ENCODE measurements around the gene RASAL2. TPM values are rescaled to one million over a fixed set of nuclear protein-coding genes. Genes with fewer than 3 reads are reported as not detected.

Gene RASAL2
- polyA plus RNA-seq, 2 of the 4 experiments (the other 2 are of a cell fraction): 7.1 to 17.6 TPM

GRCh38 chr1:178504286-178504685 is 410.4 kb downstream of the RASAL2 start:
- no peak for TF ChIP-seq NPAS2 (CRISPR knock-in tag; IDR thresholded peaks at IDR 0.05; ENCODE audit: borderline replicate concordance)
- TF ChIP-seq, protein P1, sequence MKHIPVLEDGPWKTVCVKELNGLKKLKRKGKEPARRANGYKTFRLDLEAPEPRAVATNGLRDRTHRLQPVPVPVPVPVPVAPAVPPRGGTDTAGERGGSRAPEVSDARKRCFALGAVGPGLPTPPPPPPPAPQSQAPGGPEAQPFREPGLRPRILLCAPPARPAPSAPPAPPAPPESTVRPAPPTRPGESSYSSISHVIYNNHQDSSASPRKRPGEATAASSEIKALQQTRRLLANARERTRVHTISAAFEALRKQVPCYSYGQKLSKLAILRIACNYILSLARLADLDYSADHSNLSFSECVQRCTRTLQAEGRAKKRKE (CRISPR knock-in tag; IDR thresholded peaks at IDR 0.05; ENCODE audit: low read depth): no peak
- TF ChIP-seq, protein P2, sequence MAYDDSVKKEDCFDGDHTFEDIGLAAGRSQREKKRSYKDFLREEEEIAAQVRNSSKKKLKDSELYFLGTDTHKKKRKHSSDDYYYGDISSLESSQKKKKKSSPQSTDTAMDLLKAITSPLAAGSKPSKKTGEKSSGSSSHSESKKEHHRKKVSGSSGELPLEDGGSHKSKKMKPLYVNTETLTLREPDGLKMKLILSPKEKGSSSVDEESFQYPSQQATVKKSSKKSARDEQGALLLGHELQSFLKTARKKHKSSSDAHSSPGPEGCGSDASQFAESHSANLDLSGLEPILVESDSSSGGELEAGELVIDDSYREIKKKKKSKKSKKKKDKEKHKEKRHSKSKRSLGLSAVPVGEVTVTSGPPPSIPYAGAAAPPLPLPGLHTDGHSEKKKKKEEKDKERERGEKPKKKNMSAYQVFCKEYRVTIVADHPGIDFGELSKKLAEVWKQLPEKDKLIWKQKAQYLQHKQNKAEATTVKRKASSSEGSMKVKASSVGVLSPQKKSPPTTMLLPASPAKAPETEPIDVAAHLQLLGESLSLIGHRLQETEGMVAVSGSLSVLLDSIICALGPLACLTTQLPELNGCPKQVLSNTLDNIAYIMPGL (CRISPR knock-in tag; IDR thresholded peaks at IDR 0.05; ENCODE audit: borderline replicate concordance): no peak
- no peak for TF ChIP-seq CEBPB (IDR thresholded peaks at IDR 0.05)
- no peak for TF ChIP-seq MYC (IDR thresholded peaks at IDR 0.05; ENCODE audit: borderline replicate concordance, low read length)
- TF ChIP-seq, protein P3, sequence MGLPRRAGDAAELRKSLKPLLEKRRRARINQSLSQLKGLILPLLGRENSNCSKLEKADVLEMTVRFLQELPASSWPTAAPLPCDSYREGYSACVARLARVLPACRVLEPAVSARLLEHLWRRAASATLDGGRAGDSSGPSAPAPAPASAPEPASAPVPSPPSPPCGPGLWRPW (IDR thresholded peaks at IDR 0.05): no peak
- TF ChIP-seq ZC3H11A (IDR thresholded peaks at IDR 0.05): no peak
- TF ChIP-seq POLR2A (IDR thresholded peaks at IDR 0.05; ENCODE audit: low read length): no peak
- TF ChIP-seq CBX2 (IDR thresholded peaks at IDR 0.05; ENCODE audit: borderline replicate concordance, low read depth): no peak
- TF ChIP-seq HOXB5 (CRISPR knock-in tag; IDR thresholded peaks at IDR 0.05): no peak
- no peak for TF ChIP-seq POLR2AphosphoS2 (conservative IDR thresholded peaks at IDR 0.05; ENCODE audit: low read length)
- TF ChIP-seq, protein P4, sequence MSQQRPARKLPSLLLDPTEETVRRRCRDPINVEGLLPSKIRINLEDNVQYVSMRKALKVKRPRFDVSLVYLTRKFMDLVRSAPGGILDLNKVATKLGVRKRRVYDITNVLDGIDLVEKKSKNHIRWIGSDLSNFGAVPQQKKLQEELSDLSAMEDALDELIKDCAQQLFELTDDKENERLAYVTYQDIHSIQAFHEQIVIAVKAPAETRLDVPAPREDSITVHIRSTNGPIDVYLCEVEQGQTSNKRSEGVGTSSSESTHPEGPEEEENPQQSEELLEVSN (IDR thresholded peaks at IDR 0.05; ENCODE audit: borderline replicate concordance, low read depth): no peak
- TF ChIP-seq RCOR1 (IDR thresholded peaks at IDR 0.05; ENCODE audit: low read depth, low read length): no peak
- TF ChIP-seq CTCF (IDR thresholded peaks at IDR 0.05): no peak
- no peak for TF ChIP-seq HEYL (CRISPR knock-in tag; IDR thresholded peaks at IDR 0.05)
- TF ChIP-seq RFX5 (IDR thresholded peaks at IDR 0.05): no peak
- no peak for TF ChIP-seq KDM1A (IDR thresholded peaks at IDR 0.05; ENCODE audit: low read depth)
- TF ChIP-seq EHF (CRISPR knock-in tag; IDR thresholded peaks at IDR 0.05): no peak
- TF ChIP-seq RNF2 (IDR thresholded peaks at IDR 0.05; ENCODE audit: borderline replicate concordance, low read depth): no peak
- TF ChIP-seq BHLHE40 (IDR thresholded peaks at IDR 0.05; ENCODE audit: low read depth, low read length): no peak
- POLR2A ChIA-PET: no interaction called here
- Histone ChIP-seq H3K9me3 (no peaks in the 10 kb centered on the region), H3K27ac (no peak overlapping the region), H3K4me2 (no peak overlapping the region), H3K4me3 (no peak overlapping the region), H3K4me1 (no peaks in the 10 kb centered on the region)
- no peak for DNase-seq (ENCODE audit: low read depth in 1 of 2, low spot score in 1 of 2)
- CTCF ChIA-PET: interaction anchor here (1.9 to 6.0 kb wide), 3 partner anchors 10 to 205 kb away, joined by 8 to 54 read pairs (median 13); partner anchors contain the start of gene TEX35
- no peak for FAIRE-seq
- no peak for ATAC-seq
- WGBS (ENCODE audit: missing lambda C conversion rate): 70% methylated on average over 4 of the region's 4 CpGs

- TF ChIP-seq USF2 (IDR thresholded peaks at IDR 0.05) (no peak), FOXS1 (CRISPR knock-in tag; IDR thresholded peaks at IDR 0.05) (no peak), NR3C1 (IDR thresholded peaks at IDR 0.05) (no peak), CHD4 (IDR thresholded peaks at IDR 0.05; ENCODE audit: borderline replicate concordance) (no peak), HOXB13 (CRISPR knock-in tag; IDR thresholded peaks at IDR 0.05; ENCODE audit: low read depth) (no peak), NPAS2 (CRISPR knock-in tag; IDR thresholded peaks at IDR 0.05; ENCODE audit: borderline replicate concordance) (no peak), SMC3 (IDR thresholded peaks at IDR 0.05) (no peak), FOSL2 (IDR thresholded peaks at IDR 0.05) (no peak), FOSL2 (CRISPR knock-in tag; IDR thresholded peaks at IDR 0.05) (no peak), ZC3H11A (IDR thresholded peaks at IDR 0.05) (no peak)
- TF ChIP-seq, protein P2 (CRISPR knock-in tag; IDR thresholded peaks at IDR 0.05; ENCODE audit: borderline replicate concordance): no peak
- TF ChIP-seq, protein P1 (CRISPR knock-in tag; IDR thresholded peaks at IDR 0.05; ENCODE audit: low read depth): no peak
Observed at GRCh38 chr1:178506177-178506576, 412.3 kb downstream of the RASAL2 start.

More at GRCh38 chr1:178506177-178506576, 412.3 kb downstream of the RASAL2 start:
- WGBS (ENCODE audit: missing lambda C conversion rate): 85% methylated on average over 5 of the region's 6 CpGs
- Histone ChIP-seq H3K4me2 (no peak overlapping the region), H3K27ac (no peak overlapping the region), H3K4me3 (no peak overlapping the region), H3K4me1 (no peaks in the 10 kb centered on the region), H3K9me3 (no peaks in the 10 kb centered on the region)
- ChIA-PET POLR2A (no interaction called here), CTCF (interaction anchor here (1.3 to 3.2 kb wide), 2 partner anchors 206 to 497 kb away, joined by 4 to 13 read pairs; no protein-coding TSS in a partner anchor)
- DNase-seq (ENCODE audit: low read depth in 1 of 2, low spot score in 1 of 2) (no peak), ATAC-seq (no peak), FAIRE-seq (no peak)

Data from A549 (cell line).